ENCODE measurements around the gene SLC6A6. TPM values are rescaled to one million over a fixed set of nuclear protein-coding genes. Genes with fewer than 3 reads are reported as not detected.

Gene SLC6A6
- total and polyA plus RNA-seq, 4 donors, result 0.92 to 7.2 (median 2.9) TPM

DNA sequence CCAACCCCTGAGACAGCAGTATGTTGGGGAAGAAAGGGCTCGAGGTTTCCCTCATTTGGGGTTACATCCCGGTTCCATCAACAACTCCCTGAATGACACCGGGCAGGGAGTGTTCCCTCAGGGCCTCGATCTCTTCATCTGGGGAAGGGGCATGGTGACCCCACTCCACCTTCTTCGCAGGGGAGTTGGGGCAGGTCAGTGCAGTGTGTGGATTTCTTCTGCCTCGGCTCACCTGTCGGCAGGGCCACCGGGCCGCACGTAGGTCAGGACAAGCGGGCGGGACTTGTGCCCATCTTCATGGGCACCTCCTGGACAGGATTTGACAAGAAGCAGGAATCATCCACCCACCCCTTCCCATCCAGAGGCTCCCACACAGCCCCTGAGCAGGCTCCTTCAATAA, 120.4 kb downstream of the SLC6A6 start:
- WGBS, result 94% methylated on average over 12 of the region's 12 CpGs
- Histone ChIP-seq H3K9ac (ENCODE audit: low read depth in 1 of 2, low read length in 2 of 2) (no peak overlapping the region), H3K36me3 (ENCODE audit: control insufficient read depth in 4 of 4, insufficient read depth in 3 of 4, low read depth in 1 of 4, low read length in 3 of 4) (no peaks in the 10 kb centered on the region), H3K27ac (ENCODE audit: low read depth in 1 of 2, low read length in 2 of 2) (no peak overlapping the region), H3K27me3 (ENCODE audit: control insufficient read depth in 4 of 4, insufficient read depth in 4 of 4, low read length in 3 of 4) (no peaks in the 10 kb centered on the region), H3K4me3 (ENCODE audit: low read depth in 1 of 3, low read length in 3 of 3) (no peak overlapping the region), H3K9me3 (ENCODE audit: control insufficient read depth in 4 of 4, low read length in 3 of 4) (no peaks in the 10 kb centered on the region), H3K4me1 (ENCODE audit: control insufficient read depth in 4 of 4, insufficient read depth in 4 of 4, low read length in 3 of 4) (no peaks in the 10 kb centered on the region)
- no peak for DNase-seq (ENCODE audit: low spot score)
- TF ChIP-seq FOXA1 (IDR thresholded peaks at IDR 0.05) (no peak), JUND (IDR thresholded peaks at IDR 0.05) (no peak), EGR1 (IDR thresholded peaks at IDR 0.05; ENCODE audit: low read depth in 2 of 2) (no peak)
- TF ChIP-seq, protein P1, sequence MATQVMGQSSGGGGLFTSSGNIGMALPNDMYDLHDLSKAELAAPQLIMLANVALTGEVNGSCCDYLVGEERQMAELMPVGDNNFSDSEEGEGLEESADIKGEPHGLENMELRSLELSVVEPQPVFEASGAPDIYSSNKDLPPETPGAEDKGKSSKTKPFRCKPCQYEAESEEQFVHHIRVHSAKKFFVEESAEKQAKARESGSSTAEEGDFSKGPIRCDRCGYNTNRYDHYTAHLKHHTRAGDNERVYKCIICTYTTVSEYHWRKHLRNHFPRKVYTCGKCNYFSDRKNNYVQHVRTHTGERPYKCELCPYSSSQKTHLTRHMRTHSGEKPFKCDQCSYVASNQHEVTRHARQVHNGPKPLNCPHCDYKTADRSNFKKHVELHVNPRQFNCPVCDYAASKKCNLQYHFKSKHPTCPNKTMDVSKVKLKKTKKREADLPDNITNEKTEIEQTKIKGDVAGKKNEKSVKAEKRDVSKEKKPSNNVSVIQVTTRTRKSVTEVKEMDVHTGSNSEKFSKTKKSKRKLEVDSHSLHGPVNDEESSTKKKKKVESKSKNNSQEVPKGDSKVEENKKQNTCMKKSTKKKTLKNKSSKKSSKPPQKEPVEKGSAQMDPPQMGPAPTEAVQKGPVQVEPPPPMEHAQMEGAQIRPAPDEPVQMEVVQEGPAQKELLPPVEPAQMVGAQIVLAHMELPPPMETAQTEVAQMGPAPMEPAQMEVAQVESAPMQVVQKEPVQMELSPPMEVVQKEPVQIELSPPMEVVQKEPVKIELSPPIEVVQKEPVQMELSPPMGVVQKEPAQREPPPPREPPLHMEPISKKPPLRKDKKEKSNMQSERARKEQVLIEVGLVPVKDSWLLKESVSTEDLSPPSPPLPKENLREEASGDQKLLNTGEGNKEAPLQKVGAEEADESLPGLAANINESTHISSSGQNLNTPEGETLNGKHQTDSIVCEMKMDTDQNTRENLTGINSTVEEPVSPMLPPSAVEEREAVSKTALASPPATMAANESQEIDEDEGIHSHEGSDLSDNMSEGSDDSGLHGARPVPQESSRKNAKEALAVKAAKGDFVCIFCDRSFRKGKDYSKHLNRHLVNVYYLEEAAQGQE (IDR thresholded peaks at IDR 0.05), result no peak
- TF ChIP-seq, protein P2, sequence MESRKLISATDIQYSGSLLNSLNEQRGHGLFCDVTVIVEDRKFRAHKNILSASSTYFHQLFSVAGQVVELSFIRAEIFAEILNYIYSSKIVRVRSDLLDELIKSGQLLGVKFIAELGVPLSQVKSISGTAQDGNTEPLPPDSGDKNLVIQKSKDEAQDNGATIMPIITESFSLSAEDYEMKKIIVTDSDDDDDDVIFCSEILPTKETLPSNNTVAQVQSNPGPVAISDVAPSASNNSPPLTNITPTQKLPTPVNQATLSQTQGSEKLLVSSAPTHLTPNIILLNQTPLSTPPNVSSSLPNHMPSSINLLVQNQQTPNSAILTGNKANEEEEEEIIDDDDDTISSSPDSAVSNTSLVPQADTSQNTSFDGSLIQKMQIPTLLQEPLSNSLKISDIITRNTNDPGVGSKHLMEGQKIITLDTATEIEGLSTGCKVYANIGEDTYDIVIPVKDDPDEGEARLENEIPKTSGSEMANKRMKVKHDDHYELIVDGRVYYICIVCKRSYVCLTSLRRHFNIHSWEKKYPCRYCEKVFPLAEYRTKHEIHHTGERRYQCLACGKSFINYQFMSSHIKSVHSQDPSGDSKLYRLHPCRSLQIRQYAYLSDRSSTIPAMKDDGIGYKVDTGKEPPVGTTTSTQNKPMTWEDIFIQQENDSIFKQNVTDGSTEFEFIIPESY (IDR thresholded peaks at IDR 0.05), result no peak

DNA sequence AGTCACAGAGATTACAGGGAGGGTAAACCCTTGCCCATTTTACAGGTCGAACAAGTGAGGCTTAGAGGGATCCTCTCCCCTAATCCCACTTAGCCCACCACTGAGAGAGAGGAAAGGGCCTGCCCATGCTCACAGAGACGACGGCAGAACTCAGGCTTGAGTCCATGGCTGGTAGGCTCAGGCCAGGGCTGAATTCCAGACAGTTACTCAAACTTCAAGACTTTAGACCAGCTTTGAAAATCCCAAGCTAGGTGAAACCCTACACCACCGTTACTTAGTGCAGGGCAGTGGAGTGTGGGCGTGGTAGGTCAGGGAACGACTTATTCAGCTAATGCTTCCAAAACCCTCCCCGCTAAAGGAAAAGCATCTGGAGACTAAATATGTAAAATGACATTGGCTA, 121.4 kb downstream of the SLC6A6 start:
- H3K4me3 ChIP-seq (ENCODE audit: low read depth in 1 of 3, low read length in 3 of 3), result no peak overlapping the region
- no peaks in the 10 kb centered on the region for H3K4me1 ChIP-seq (ENCODE audit: control insufficient read depth in 4 of 4, insufficient read depth in 4 of 4, low read length in 3 of 4)
- WGBS, result 75% methylated on average over 7 of the region's 7 CpGs
- TF ChIP-seq SP1 (IDR thresholded peaks at IDR 0.05), result no peak
- no peaks in the 10 kb centered on the region for H3K36me3 ChIP-seq (ENCODE audit: control insufficient read depth in 4 of 4, insufficient read depth in 3 of 4, low read depth in 1 of 4, low read length in 3 of 4)
- no peak for DNase-seq (ENCODE audit: low spot score)
- H3K27me3 ChIP-seq (ENCODE audit: control insufficient read depth in 4 of 4, insufficient read depth in 4 of 4, low read length in 3 of 4), result no peaks in the 10 kb centered on the region
- no peaks in the 10 kb centered on the region for H3K9me3 ChIP-seq (ENCODE audit: control insufficient read depth in 4 of 4, low read length in 3 of 4)
- no peak overlapping the region for H3K27ac ChIP-seq (ENCODE audit: low read depth in 1 of 2, low read length in 2 of 2)
- H3K9ac ChIP-seq (ENCODE audit: low read depth in 1 of 2, low read length in 2 of 2), result no peak overlapping the region

DNA sequence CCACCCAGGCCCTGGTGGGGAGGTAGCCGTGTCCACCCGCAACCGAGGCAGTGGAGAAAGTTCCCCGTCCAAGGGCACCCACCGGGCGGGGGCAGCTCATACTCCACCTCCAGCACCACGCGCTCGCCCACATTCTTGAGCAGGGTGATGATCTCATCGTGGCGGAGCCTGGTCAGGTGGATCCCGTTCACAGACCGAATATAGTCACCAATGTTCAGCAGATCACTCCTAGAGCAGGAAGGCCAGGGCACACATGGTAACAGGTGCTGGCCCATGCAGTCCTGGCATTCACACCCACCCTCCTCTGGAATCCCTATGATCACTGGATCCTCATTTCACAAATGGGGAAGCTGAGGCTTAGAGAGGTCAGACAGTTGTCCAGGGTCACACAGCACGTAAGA, 121.9 kb downstream of the SLC6A6 start:
- no peaks in the 10 kb centered on the region for H3K36me3 ChIP-seq (ENCODE audit: control insufficient read depth in 4 of 4, insufficient read depth in 3 of 4, low read depth in 1 of 4, low read length in 3 of 4)
- no peak for DNase-seq (ENCODE audit: low spot score)
- no peaks in the 10 kb centered on the region for H3K27me3 ChIP-seq (ENCODE audit: control insufficient read depth in 4 of 4, insufficient read depth in 4 of 4, low read length in 3 of 4)
- H3K4me3 ChIP-seq (ENCODE audit: low read depth in 1 of 3, low read length in 3 of 3), result no peak overlapping the region
- no peak overlapping the region for H3K27ac ChIP-seq (ENCODE audit: low read depth in 1 of 2, low read length in 2 of 2)
- no peak overlapping the region for H3K9ac ChIP-seq (ENCODE audit: low read depth in 1 of 2, low read length in 2 of 2)
- 94% methylated on average over 14 of the region's 14 CpGs for WGBS
- H3K4me1 ChIP-seq (ENCODE audit: control insufficient read depth in 4 of 4, insufficient read depth in 4 of 4, low read length in 3 of 4), result no peaks in the 10 kb centered on the region
- TF ChIP-seq, protein P3, sequence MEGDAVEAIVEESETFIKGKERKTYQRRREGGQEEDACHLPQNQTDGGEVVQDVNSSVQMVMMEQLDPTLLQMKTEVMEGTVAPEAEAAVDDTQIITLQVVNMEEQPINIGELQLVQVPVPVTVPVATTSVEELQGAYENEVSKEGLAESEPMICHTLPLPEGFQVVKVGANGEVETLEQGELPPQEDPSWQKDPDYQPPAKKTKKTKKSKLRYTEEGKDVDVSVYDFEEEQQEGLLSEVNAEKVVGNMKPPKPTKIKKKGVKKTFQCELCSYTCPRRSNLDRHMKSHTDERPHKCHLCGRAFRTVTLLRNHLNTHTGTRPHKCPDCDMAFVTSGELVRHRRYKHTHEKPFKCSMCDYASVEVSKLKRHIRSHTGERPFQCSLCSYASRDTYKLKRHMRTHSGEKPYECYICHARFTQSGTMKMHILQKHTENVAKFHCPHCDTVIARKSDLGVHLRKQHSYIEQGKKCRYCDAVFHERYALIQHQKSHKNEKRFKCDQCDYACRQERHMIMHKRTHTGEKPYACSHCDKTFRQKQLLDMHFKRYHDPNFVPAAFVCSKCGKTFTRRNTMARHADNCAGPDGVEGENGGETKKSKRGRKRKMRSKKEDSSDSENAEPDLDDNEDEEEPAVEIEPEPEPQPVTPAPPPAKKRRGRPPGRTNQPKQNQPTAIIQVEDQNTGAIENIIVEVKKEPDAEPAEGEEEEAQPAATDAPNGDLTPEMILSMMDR (IDR thresholded peaks at IDR 0.05; ENCODE audit: low read depth, low read length, missing input control), result no peak
- TF ChIP-seq RXRA (IDR thresholded peaks at IDR 0.05) (no peak), TAF1 (conservative IDR thresholded peaks at IDR 0.05) (no peak), HNF4G (IDR thresholded peaks at IDR 0.05) (no peak), FOXA2 (IDR thresholded peaks at IDR 0.05) (no peak), SP1 (IDR thresholded peaks at IDR 0.05) (no peak), FOXA1 (IDR thresholded peaks at IDR 0.05) (no peak)
- TF ChIP-seq, protein P4, sequence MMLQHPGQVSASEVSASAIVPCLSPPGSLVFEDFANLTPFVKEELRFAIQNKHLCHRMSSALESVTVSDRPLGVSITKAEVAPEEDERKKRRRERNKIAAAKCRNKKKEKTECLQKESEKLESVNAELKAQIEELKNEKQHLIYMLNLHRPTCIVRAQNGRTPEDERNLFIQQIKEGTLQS (IDR thresholded peaks at IDR 0.05), result no peak
- TF ChIP-seq, protein P2 (IDR thresholded peaks at IDR 0.05), result no peak
- TF ChIP-seq, protein P1 (IDR thresholded peaks at IDR 0.05), result no peak
- no peaks in the 10 kb centered on the region for H3K9me3 ChIP-seq (ENCODE audit: control insufficient read depth in 4 of 4, low read length in 3 of 4)

Data from liver (tissue), 9 donors.